Stimulated activated CD8-positive, alpha-beta memory T cell treated with anti-CD3 and anti-CD28 coated beads, Interleukin-15, amount 100 ng/mL, for 48 hours (primary cell): ENCODE results near the gene OSBPL10.

Experiments
- DNase-seq, 2 donors: peaks; one replicate each; pipeline ENCODE4 v3.0.0-alpha.2; 2020; ENCODE audit warnings: low read depth in 2 of 2

Gene OSBPL10

GRCh38 chr3:31958701-31959152 lies 22.3 kb downstream of the OSBPL10 start:
- no peak for DNase-seq

GRCh38 chr3:31957106-31957505 lies 24.0 kb downstream of the OSBPL10 start:
- DNase-seq, result no peak

- no peak for DNase-seq
Measured at GRCh38 chr3:31955581-31955980, 25.5 kb downstream of the OSBPL10 start.

GRCh38 chr3:31953636-31954035 lies 27.4 kb downstream of the OSBPL10 start:
- no peak for DNase-seq

- DNase-seq, result no peak
Measured at GRCh38 chr3:31953091-31953490, 28.0 kb downstream of the OSBPL10 start.

GRCh38 chr3:31952205-31952604 lies 28.9 kb downstream of the OSBPL10 start:
- no peak for DNase-seq

- DNase-seq, result no peak
Measured at GRCh38 chr3:31948280-31948679, 32.8 kb downstream of the OSBPL10 start.

- DNase-seq, result no peak
Measured at GRCh38 chr3:31947671-31948091, 33.4 kb downstream of the OSBPL10 start.

- DNase-seq, result no peak
Measured at GRCh38 chr3:31947162-31947561, 33.9 kb downstream of the OSBPL10 start.

GRCh38 chr3:31946484-31947081 lies 34.5 kb downstream of the OSBPL10 start:
- DNase-seq, result no peak

- no peak for DNase-seq
Measured at GRCh38 chr3:31945738-31946052, 35.4 kb downstream of the OSBPL10 start.

GRCh38 chr3:31943041-31943440 lies 38.0 kb downstream of the OSBPL10 start:
- no peak for DNase-seq

- no peak for DNase-seq
Measured at GRCh38 chr3:31942446-31942845, 38.6 kb downstream of the OSBPL10 start.

- no peak for DNase-seq
Measured at GRCh38 chr3:31937225-31937624, 43.8 kb downstream of the OSBPL10 start.

- DNase-seq, result no peak
Measured at GRCh38 chr3:31936420-31937060, 44.5 kb downstream of the OSBPL10 start.

- no peak for DNase-seq
Measured at GRCh38 chr3:31934866-31935265, 46.2 kb downstream of the OSBPL10 start.

GRCh38 chr3:31934018-31934417 lies 47.0 kb downstream of the OSBPL10 start:
- no peak for DNase-seq

- DNase-seq, result no peak
Measured at GRCh38 chr3:31932990-31933389, 48.1 kb downstream of the OSBPL10 start.

- no peak for DNase-seq
Measured at GRCh38 chr3:31929826-31930502, 51.1 kb downstream of the OSBPL10 start.

GRCh38 chr3:31927811-31928210 lies 53.3 kb downstream of the OSBPL10 start:
- no peak for DNase-seq

- DNase-seq, result no peak
Measured at GRCh38 chr3:31926543-31926942, 54.5 kb downstream of the OSBPL10 start.

GRCh38 chr3:31925271-31925630 lies 55.8 kb downstream of the OSBPL10 start:
- DNase-seq, result no peak

- no peak for DNase-seq
Measured at GRCh38 chr3:31924610-31925270, 56.3 kb downstream of the OSBPL10 start.
